GM19438 (cell line): ENCODE data around the gene CTRB2.
A peak's percentile ranks its signal among the peaks of the same experiment; 100 is the strongest.
"Not testable (repeated sequence)": the region's sequence is repeated elsewhere in the genome, so short reads cannot be mapped to it uniquely, and the experiment has no call there.

Experiments
- ATAC-seq: cut with Tn5 transposase; IDR thresholded peaks from one replicate; pipeline ENCODE4 v1.9.1; 2021; ENCODE audit warnings: low read depth; ENCODE audit not compliant: unreplicated experiment

The CTRB2 gene

DNA sequence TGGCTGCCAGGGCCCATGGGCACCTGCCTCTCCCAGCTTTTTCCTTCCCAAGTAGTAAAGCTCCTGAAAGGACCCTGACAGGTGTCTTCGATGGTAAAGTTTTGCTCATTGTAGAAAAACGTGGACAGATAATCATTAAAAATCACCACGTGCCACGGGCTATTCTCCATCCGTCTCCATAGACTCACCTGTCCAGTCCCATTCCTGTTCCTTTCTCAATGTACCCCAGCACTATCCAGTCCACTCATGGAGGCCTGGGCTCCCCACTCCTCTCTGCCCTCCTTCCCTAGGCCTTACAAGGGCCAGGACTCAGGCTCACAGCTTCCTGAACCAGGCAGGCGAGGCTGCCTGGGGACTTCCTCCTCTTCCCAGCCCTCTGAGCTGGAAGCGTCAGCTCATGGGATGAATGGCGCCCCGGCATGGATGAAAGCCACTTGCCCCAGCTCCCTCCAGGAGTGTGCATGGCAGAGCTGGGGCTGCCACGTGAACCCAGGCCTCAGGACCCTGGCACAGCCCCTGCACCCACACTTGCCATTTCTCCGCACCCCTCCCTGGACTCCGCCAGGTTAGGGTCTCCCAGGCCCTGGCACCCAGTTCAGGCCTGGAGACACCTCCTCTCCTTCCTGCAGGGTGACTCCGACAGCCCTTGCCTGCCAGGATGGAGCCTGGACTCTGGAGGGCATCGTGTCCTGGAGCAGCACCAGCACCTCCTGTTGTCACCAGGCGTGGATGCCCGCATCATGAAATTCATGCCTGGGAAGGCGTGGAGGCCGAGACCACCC is 20.6 kb upstream of the CTRB2 start:
- no peak for ATAC-seq

DNA sequence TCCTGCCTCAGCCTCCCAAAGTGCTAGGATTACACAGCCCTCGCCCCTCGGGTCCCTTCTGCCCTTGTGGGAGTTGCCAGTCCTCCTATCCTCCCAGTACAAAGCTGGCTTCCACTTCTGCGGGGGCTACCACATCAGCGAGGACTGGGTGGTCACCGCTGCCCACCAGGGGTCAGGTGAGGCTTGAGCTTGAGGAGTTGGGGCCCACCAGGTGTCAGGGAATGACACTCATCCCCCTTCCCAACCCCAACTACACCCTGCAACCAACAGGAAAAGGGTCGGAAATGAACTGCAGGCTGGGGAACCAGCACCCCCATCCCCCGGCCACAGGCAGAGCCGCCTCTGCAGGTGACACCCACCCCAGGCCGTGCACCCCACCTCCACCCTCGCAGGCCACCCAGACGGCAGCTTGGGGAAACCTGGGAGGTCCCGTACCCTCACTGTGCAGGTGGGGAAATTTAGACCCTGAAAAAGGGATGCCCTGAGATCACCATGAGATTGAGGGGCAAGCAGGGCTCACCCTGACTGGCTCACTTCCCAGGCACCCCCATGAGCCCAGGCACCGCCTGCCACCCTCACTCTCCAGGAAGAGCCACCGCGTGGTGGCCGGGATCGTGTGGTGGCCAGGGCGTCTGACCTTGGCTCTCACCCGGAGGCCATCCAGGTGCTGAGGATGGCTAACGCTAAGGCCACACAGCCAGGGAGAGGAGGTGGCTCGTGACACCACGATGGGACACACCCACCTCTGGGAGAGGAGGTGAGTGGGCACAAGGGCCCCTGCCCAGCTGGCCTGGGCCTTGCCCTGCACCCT is 19.8 kb upstream of the CTRB2 start:
- ATAC-seq = no peak

DNA sequence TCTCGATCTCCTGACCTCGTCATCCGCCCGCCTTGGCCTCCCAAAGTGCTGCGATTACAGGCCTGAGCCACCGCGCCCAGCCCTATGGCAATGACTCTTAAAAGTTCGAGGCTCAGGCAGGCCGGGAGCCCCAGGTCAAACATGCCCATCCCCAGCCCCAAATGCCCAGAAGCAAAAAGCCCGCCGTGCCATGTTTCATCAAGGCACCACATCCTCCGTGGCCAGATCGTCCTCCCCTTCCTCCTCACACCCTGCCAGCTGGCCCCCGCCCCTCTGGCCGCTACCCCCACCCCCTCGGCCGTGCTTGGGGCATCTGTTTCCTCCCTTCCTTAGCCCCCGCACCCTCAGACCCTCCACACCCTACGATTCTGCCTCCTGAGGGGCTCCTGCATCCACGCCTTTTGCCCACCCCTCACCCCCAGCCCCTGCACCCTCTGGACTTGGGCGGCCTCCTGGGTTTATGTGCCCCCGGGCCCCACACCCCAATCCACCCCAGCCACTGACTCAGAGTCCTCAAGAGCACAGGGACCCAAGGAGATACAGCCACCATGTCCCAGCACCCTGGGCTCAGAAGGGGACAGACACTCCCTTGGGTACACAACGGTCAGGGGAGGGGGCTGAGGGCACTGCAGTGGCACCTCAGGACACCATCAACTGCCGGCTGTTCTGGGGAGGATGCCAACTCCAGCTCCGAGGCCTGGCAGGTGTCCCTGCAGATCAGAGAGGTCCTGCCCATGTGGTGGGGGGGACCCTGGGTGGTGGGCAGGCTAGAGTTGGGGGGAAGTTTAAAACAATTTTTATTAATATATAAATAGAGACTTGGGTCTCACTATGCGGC is 18.9 kb upstream of the CTRB2 start:
- ATAC-seq = no peak

DNA sequence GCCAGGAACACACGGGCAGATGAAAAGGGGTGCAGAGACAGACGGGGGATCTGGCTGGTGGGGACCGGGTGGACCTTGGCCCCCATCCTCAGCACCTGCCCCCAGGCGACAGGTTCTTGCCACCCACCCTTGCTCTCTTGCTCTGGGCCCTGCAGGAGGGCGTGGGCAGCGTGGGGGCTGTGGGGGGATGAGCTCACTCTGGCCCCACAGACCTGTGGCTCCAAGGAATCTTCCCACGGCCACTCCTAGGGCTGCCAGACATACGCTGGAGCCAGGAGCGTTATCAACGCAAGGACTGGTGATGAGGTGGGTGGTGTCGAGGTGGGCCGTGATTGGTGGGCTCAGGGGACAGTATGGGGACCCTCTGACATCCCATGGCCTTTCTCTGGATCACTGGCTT is 18.1 kb upstream of the CTRB2 start:
- ATAC-seq = no peak

DNA sequence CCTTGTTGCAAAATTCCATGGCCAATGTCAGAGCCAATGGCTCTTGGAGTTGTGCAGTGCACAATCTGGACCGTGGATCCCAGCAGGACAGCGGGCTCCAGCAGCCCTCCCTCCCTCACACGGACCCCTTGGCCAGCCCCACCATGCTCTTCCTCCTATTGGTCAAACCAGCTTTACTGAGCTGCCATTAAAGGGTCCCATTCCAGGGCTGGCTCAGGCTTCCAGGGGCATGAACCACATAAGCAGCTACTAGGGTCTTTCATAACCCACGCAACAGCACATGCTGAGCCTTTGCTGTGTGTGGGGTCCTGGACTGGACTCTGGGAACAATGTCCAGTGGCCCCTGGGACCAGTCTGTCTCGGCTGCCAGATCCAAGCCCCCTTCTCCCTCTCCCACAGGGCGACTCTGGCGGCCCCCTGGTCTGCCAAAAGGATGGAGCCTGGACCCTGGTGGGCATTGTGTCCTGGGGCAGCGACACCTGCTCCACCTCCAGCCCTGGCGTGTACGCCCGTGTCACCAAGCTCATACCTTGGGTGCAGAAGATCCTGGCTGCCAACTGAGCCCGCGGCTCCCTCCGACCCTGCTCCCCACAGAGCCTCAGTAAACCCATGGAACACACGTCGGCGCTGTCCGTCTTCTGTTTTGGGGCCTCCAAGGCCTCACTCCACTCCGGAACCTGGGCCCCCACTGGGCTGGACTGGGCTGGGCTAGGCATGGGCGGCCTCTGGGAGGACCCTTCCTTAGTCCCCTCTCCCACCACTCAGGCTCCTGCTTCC is 17.5 kb upstream of the CTRB2 start:
- no peak for ATAC-seq

DNA sequence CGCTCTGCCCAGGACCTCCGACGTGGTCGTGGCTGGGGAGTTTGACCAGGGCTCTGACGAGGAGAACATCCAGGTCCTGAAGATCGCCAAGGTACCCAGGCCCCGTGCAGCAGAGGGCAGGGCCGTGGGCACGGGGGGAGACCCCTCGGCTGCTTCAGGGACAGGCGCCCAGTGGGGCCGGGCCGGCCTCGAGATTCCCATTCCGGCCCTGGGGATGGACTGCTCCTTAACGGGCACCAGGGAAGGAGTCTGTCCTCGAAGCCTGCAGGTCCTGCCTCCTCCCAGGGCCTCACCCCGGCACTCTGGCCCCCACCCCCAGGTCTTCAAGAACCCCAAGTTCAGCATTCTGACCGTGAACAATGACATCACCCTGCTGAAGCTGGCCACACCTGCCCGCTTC is 16.2 kb upstream of the CTRB2 start:
- ATAC-seq = not testable (repeated sequence)

DNA sequence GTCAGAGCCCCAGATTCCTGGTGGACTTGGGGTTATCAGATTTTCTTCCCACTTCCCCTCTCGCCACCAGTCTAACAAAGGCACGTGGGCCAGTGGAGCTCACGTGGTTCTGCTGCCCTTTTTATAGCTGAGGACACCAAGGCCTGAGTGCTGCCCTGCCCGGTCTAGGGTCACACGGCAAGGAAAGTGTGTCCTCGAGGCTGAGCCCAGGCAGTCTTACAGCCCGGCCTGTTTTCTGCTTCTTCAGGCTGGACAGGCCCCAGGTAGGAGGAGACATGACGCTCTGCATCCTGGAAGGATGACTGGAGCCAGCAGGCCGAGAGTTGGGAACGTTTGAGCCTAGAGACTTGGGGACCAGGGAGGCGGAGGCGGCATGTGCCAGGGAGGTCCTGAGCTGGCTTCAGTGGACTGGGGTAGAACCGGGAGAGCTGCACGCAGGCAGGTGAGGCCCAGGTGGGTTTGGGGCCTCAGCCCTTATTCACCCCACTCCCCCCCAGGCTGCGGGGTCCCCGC is 15.4 kb upstream of the CTRB2 start:
- ATAC-seq = no peak

DNA sequence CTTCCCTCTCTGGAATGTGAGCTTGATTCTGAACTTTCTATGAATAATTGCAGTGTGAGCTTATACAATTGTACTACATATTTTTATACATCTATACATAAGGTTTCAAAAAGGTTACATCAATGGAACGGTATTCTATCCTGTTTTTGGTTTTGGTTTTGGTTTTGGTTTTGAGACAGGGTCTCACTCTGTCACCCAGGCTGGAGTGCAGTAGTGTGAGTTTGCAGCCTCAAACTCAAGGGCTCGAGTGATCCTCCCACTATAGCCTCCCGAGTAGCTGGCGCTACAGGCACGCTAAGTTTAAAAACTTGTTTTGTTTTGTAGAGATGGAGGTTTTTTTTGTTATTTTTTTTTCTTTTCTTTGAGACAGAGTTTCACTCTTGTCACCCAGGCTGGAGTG is 12.9 kb upstream of the CTRB2 start:
- ATAC-seq = peak; percentile 55

DNA sequence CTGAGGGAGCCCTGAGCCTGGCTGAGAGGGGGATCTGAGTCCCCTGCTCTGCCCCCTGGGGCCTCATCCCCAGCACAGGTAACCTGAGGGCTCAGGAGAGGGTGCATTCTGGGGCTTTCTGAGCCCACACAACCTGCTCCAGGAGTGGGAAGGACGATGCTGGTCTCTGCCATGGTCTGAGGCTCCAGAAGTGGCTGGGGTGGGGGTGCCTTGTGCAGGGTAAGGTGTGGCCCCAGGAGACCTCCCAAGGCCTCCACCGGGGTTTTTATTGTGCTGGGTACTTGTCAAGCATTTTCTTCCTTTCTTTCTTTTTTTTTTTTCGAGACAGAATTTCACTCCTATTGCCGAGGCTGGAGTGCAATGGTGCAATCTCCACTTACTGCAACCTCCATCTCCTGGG is 12.1 kb upstream of the CTRB2 start:
- ATAC-seq = no peak

DNA sequence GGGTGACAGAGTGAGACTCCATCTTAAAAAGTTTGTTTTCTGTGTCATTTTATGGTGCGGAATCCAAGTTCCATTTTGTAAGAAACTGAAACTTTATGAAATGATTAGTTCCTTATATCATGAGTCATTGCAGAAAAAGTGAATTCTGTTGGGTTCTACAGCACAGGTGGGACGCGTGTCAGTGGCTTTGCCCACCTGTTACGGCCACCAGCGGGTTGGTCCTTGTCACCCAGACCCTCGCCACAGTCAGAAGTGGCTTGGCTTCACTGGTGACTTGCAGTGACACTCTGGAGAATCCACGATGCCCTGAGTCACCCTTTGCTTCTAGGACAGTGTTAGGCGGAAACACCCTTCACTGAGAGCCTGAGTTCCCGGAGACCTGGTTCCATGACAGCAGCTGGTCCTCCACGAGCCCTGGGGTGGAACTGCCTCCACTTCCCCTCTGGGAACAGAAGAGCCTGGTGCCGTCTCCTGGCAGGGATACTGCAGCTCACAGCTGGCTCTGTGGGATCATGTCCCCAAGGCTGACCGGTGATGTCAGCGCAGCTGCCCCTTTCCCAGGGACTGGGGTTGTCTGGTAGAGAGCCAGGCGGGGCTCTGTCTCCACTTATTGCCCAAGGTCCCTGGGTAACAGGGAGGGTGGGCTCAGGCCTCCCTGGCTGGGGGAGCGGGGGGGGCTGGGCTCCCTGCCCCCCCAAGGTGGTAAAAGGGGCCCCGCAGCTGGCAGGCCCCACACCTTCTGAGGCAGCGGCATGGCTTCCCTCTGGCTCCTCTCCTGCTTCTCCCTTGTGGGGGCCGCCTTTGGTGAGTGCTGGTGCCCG is 11.5 kb upstream of the CTRB2 start, which contains the start of gene CTRB1:
Gene CTRB1, plus strand, starts transcription at position 733 of the 821 bp plus-strand sequence. Its CDS starts 20 bp downstream, at position 753.
- no peak for ATAC-seq

DNA sequence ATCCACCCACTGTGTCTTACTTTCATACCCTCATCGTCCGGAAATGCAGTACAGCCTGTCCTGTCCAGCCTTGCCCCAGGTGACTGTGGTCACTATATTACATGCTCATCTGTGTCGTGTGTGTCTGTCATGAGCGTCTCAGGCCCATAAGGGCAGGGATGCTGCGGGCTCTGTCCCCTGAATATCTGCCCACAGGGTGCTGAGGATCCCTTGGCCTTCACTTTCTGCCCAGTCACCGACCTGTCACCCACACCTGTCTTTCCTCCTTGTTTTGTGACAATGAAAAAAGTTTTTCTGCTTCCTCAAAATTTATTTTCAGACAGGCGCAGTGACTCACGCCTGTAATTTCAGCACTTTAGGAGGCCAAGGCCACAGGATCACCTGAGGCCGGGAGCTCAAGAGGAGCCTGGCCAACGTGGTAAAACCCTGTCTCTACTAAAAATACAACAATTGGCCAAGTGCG is 10.5 kb upstream of the CTRB2 start:
- no peak for ATAC-seq

DNA sequence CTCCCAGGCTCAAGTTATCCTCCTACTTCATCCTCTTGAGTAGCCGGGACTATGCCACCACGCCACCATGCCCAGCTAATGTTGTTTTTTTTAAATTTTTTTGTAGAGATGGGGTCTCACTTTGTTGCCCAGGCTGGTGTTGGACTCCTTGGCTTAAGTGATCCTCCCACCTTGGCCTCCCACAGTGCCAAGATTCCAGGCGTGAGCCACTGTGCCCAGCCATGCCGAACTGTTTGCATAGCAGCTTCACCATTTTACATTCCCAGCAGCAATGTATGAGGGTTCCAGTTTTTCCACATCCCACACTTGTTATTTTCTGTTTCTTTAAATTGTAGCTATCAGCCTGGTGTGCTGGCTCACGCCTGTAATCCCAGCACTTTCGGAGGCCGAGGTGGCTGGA is 9.6 kb upstream of the CTRB2 start:
- no peak for ATAC-seq

DNA sequence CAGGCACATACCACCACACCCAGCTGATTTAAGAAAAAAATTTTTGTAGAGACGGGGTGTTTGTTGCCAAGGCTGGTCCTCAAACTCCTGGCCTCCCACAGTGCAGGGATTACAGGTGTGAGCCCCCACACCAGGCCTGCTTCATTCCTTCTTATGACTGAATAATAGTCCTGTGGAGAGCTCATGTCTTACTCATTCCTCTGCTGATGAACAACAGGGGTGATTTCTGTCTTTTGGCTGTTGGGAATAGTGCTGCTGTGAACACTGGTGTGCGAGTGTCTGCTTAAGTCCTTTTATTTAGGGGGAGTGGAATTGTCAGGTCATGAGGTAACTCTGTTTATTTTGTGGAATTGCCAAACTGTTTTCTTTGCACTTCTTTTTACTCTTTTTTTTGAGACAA is 9.2 kb upstream of the CTRB2 start:
- ATAC-seq = no peak

DNA sequence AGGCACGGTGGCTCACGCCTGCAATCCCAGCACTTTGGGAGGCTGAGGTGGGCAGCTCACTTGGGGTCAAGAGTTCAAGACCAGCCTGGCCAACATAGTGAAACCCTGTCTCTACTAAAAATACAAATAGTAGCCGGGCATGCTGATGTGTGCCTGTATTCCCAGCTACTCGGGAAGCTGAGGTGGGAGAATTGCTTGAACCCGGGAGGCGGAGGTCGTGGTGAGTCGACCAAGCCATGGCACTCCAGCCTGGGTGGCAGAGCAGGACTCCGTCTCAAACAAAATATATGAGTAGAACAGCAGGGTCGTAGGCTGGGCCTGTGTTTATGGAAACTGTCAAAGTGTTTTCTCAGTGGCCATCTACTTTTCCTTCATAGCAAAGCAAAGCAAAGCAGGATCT is 4.3 kb upstream of the CTRB2 start:
- not testable (repeated sequence) for ATAC-seq

DNA sequence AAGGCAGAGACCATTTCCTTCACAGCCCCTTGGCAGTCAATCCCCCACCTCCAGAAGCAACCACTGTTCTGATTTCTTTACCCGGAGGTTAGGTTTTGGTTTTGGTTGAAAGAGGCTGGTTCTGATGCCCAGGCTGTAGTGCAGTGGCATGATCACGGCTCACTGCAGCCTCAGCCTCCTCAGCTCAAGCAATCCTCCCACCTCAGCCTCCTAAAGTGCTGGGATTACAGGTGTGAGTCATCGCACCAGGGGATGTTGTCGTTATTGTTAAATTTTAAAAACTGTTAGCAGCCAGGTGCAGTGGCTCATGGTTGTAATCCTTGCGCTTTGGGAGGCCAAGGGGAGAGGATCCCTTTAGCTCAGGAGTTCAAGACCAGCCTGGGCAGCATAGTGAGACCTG is 3.0 kb upstream of the CTRB2 start:
- no peak for ATAC-seq

DNA sequence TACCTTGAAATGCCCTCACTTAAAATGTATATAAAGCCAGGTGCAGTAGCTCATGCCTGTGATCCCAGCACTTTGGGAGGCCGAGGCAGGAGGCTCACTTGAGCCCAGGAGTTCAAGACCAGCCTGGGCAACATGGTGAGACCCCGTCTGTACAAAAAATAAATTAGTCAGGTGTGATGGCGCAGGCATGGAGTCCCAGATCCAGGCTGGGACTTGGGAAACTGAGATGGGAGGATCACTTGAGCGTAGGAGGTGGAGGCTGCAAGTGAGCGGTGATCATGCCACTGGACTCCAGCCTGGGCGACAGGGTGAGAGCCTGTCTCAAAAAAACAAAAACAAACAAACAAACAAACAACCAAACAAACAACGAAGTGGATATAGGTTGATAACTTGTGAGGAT is 2.6 kb upstream of the CTRB2 start:
- ATAC-seq = not testable (repeated sequence)

DNA sequence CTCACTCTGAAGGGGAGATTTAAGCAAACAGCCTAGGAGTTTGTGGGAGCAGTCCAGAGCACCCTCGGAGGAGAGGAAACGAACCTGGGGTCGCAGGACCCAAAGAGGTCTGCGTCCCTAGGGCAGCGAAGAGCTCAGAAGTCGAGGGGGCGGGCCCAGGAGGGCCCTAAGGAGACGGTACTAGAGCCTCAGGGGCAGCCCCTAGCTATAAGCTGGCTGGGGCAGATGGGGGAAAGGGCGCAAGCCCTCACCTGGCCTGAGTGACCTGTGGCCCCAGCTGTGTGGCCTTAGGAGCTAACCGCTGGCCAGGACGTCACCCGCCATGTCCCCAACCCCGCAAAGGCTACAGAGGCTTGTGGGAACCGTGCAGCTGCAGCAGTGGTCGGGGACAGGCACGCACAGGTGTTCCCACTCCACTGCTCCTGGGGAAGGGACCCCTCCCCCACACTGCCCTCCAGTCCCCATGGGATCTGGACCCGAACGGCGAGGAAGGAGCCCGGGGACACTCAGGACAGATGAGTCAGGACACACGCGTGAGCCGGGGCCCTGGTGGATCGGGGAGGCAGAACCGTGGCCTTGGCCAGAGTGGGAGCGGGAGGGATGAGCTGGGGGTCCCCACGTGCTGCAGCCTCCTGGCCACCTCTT is 2.0 kb upstream of the CTRB2 start:
- no peak for ATAC-seq

DNA sequence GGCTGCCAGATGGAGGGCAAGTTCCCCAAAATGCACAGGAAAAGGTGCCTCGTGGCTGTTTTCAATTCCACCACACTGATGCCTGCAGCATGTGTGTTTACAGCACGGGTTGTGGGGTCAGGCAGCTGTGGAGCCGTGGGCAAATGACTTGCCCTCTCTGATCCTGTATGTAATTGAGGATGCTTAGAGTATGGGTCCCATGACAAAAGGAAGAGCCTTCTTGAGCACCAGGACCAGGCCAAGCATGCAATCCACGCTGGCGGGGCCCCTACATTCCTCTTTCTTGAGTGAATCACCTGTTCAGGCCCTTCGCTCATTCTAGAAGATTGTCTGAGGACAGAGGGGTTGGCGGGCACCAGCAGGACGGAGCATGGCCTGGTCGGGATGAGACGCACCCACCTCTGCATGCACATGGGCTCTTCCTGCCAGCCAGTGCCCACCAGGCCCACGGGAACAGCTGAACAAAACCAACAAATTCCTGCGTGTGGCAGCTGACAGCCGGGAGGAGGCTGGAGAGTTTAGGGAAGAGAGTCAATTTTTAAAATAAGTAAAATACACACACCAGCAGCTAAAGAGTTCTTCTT is 1.4 kb upstream of the CTRB2 start:
- ATAC-seq = no peak
